Testis (tissue), 3 donors: ENCODE measurements around the gene ASCL4. TPM values are rescaled to one million over a fixed set of nuclear protein-coding genes. Genes with fewer than 3 reads are reported as not detected.

Experiments
- DNase-seq: peaks from one replicate; pipeline ENCODE4 v3.0.0-alpha.2; 2019
- H3K27ac ChIP-seq, 2 donors: fragments of 200-600 bp; sonication (generic); one replicate each; pipeline ENCODE4 v1.5.1; 2019
- H3K27me3 ChIP-seq: fragments of 200-600 bp; sonication (generic); one replicate; pipeline ENCODE4 v1.5.1; 2019
- H3K36me3 ChIP-seq: fragments of 200-600 bp; sonication (generic); one replicate; pipeline ENCODE4 v1.5.1; 2017; ENCODE audit warnings: low read depth; ENCODE audit errors: missing control alignments
- H3K4me1 ChIP-seq: fragments of 200-600 bp; sonication (generic); one replicate; pipeline ENCODE4 v1.5.1; 2019
- H3K4me3 ChIP-seq, 2 donors: fragments of 200-600 bp; sonication (generic); one replicate each; pipeline ENCODE4 v1.5.1; 2017 to 2019
- H3K9me3 ChIP-seq: fragments of 200-600 bp; sonication (generic); one replicate; pipeline ENCODE4 v1.5.1; 2017
- CTCF ChIP-seq, 3 experiments: fragments of 450-650 bp in 2 of 3; fragments of 200-600 bp in 1 of 3; sonication (generic) in 1 of 3; IDR thresholded peaks; one replicate each; pipeline ENCODE4 v1.5.1; 2016 to 2019; ENCODE audit warnings: antibody characterized with exemption in 3 of 3, mild to moderate bottlenecking in 2 of 3, moderate library complexity in 1 of 3
- POLR2A ChIP-seq: fragments of 450-650 bp; IDR thresholded peaks from one replicate; pipeline ENCODE4 v1.6.1; 2017; ENCODE audit warnings: antibody characterized with exemption, mild to moderate bottlenecking, moderate library complexity
- WGBS, 2 donors: methylation state at CpG; one replicate each; pipeline ENCODE4 v1.1.5; 2018; 5-methylcytosine and 5-hydroxymethylcytosine counted together
- intact Hi-C: fragments of 100-400 bp; cut with DNase I; formaldehyde crosslinking; loops from one replicate; pipeline ENCODE4 v1.15.1; 2023; ENCODE audit warnings: low total_unique reads
- polyA plus RNA-seq: library from polyadenylated mRNA; stranded (reverse); fragments of 350-450 nt; fragmentation: Illumina TruSeq; extraction: RNeasy Lipid Tissue Mini Kit (QIAGEN cat#74804); gene quantifications from one replicate; pipeline ENCODE4 v1.2.3, GENCODE V29; 2014; ENCODE audit warnings: low read depth, low replicate concordance; ENCODE audit not compliant: insufficient read depth
- total RNA-seq, 2 donors: library from RNA; depleted of rRNA; stranded (reverse); fragments of >200 nt; gene quantifications; one replicate each; pipeline ENCODE4 v1.2.3, GENCODE V29; 2016

Gene ASCL4
- total and polyA plus RNA-seq, 3 donors from 2014 or later: 0.13 to 0.50 TPM; not detected in 1

DNA sequence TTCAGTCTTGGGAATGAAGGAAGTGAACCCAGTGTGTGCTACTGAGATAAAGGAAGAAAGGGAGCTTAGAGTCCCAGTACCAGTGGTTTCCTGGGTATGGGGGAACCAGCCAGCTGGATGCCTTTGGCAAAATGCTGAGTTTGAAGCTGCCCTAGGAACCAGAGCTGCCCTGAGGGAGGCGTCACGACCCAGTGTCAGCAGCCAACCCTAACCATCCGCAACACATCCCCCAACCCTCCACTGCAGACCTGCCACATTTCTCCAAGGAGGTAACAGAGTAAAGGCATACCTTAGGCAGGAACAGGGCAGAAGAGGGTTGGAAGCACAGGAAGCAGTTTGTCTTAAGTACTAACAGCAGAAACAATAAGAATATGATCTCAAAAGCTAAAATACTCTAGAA lies 42.1 kb upstream of the ASCL4 start:
- no peaks in the 10 kb centered on the region for H3K27me3 ChIP-seq
- H3K27ac ChIP-seq: no peak overlapping the region
- no peak for DNase-seq
- TF ChIP-seq POLR2A (no peak), CTCF (IDR thresholded peaks at IDR 0.05) (no peak)
- H3K36me3 ChIP-seq: no peaks in the 10 kb centered on the region
- 82 to 92% methylated on average over 3 of the region's 3 CpGs for WGBS, 2 donors
- no peaks in the 10 kb centered on the region for H3K9me3 ChIP-seq
- intact Hi-C loops: no loop called here
- H3K4me3 ChIP-seq: no peak overlapping the region
- H3K4me1 ChIP-seq: no peaks in the 10 kb centered on the region

DNA sequence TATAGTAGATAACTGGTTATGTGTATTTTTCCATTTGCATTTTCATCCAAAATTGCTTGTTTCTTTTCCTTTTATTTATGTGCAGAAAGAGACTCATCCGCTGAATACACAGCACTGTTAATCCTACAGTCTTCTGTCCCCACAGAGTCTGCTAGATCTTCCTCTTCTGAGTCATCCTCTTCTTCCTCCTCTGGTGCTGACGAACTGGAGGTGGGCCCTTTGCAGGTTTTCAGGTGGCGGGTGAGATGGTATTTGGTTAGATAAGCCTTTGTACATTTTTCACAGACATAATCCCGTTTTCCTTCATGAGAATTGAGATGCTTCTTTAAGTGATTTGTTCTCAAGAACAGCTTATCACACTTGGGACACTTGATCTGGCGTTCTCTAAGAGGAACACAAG lies 40.4 kb upstream of the ASCL4 start:
- TF ChIP-seq POLR2A (no peak), CTCF (IDR thresholded peaks at IDR 0.05) (no peak)
- WGBS, 2 donors: 90 to 91% methylated on average over 5 of the region's 5 CpGs
- no peaks in the 10 kb centered on the region for H3K36me3 ChIP-seq
- H3K9me3 ChIP-seq: no peaks in the 10 kb centered on the region
- H3K4me3 ChIP-seq: no peak overlapping the region
- no peak for DNase-seq
- H3K27me3 ChIP-seq: no peaks in the 10 kb centered on the region
- H3K27ac ChIP-seq: no peak overlapping the region
- intact Hi-C loops: no loop called here
- no peaks in the 10 kb centered on the region for H3K4me1 ChIP-seq

DNA sequence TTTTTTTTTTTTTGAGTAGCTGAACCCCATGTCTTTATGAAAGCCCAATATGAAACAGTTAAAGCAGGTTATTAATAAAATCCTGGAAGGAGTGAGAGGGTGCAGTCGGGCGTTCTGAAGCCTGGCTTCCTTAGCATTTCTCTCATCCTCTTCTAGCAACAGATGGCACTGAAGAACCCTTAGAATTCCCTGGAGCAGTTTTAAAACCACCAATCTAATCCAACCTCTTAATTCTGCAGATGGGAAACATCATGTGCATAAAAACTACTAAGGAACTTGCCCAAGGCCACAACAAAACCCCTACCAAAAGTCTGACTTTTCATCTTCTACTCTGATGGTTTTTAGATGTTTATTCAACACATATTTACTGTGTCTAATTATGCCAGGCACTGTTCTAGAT lies 38.7 kb upstream of the ASCL4 start:
- no peak for DNase-seq
- Histone ChIP-seq H3K27me3 (no peaks in the 10 kb centered on the region), H3K36me3 (no peaks in the 10 kb centered on the region), H3K4me1 (no peaks in the 10 kb centered on the region), H3K9me3 (no peaks in the 10 kb centered on the region), H3K4me3 (no peak overlapping the region), H3K27ac (no peak overlapping the region)
- WGBS, 2 donors: 86 to 94% methylated on average over 2 of the region's 2 CpGs
- TF ChIP-seq CTCF (IDR thresholded peaks at IDR 0.05): no peak
- no peak for TF ChIP-seq POLR2A
- intact Hi-C loops: no loop called here

DNA sequence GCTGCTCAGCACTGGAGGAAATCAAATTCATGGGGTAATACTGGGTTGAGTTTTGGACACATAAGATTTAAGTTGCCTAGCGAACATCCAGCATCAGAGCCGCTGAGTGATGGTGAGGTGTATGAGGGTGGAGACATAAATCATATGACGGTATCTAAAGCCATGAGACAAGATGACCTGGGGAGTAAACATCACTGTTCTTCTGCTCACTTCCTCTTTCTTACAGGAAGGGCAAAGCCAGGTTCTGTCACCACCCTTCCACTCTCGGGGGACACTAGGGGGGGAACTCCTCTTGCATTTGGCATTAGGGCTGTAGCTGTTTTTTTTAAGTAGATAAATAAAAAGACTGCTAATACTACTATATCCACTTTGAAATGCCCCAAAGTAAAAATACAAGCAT lies 37.6 kb upstream of the ASCL4 start:
- no peaks in the 10 kb centered on the region for H3K27me3 ChIP-seq
- intact Hi-C loops: no loop called here
- no peak for TF ChIP-seq POLR2A
- no peak overlapping the region for H3K27ac ChIP-seq
- WGBS, 2 donors: 88 to 95% methylated on average over 4 of the region's 4 CpGs
- no peak for DNase-seq
- H3K36me3 ChIP-seq: no peaks in the 10 kb centered on the region
- no peaks in the 10 kb centered on the region for H3K4me1 ChIP-seq
- no peaks in the 10 kb centered on the region for H3K9me3 ChIP-seq
- H3K4me3 ChIP-seq: no peak overlapping the region

DNA sequence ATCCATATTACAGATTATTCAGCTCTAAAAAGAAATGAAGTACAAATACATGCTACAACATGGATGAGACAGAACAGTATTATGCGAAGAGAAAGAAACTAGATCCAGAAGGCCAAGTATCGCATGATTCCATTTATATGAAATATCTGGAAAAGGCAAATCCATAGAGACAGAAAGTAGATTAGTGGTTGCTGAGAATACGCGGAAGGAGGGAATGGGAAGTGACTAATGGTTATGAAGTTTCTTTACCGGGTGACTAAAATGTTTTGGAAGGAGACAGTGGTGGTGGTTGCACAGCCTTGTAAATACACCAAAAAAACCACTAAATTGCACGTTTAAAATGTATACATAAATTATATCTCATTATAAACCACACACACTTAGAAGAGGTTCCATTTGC lies 26.0 kb upstream of the ASCL4 start:
- no peaks in the 10 kb centered on the region for H3K36me3 ChIP-seq
- no peak overlapping the region for H3K4me3 ChIP-seq
- TF ChIP-seq CTCF (IDR thresholded peaks at IDR 0.05) (no peak), POLR2A (no peak)
- no peak overlapping the region for H3K27ac ChIP-seq
- no peaks in the 10 kb centered on the region for H3K4me1 ChIP-seq
- no peaks in the 10 kb centered on the region for H3K9me3 ChIP-seq
- intact Hi-C loops: no loop called here
- no peaks in the 10 kb centered on the region for H3K27me3 ChIP-seq
- DNase-seq: no peak
- 82 to 85% methylated on average over 6 of the region's 6 CpGs for WGBS, 2 donors
